Right kidney (tissue), 1 donor: ENCODE data around the gene NAV2.
"Not testable (repeated sequence)": the region's sequence is repeated elsewhere in the genome, so short reads cannot be mapped to it uniquely, and the experiment has no call there.

Experiments used
- DNase-seq: peaks from one replicate; pipeline ENCODE4 v3.0.0-alpha.2; 2016

Gene NAV2

GRCh38 chr11:20061776-20062175 lies 349.1 kb downstream of the NAV2 start:
- no peak for DNase-seq

GRCh38 chr11:20064961-20065405 lies 352.3 kb downstream of the NAV2 start:
- DNase-seq, result no peak

GRCh38 chr11:20065406-20065805 lies 352.8 kb downstream of the NAV2 start:
- no peak for DNase-seq

- DNase-seq, result no peak
Observed at GRCh38 chr11:20066013-20066782, 353.6 kb downstream of the NAV2 start.

GRCh38 chr11:20066783-20067156 lies 354.1 kb downstream of the NAV2 start:
- DNase-seq, result no peak

- no peak for DNase-seq
Observed at GRCh38 chr11:20067665-20068064, 355.0 kb downstream of the NAV2 start.

GRCh38 chr11:20068691-20069090 lies 356.1 kb downstream of the NAV2 start:
- DNase-seq, result no peak

- no peak for DNase-seq
Observed at GRCh38 chr11:20070459-20070858, 357.8 kb downstream of the NAV2 start.

- DNase-seq, result no peak
Observed at GRCh38 chr11:20075627-20076026, 363.0 kb downstream of the NAV2 start.

GRCh38 chr11:20078846-20079245 lies 366.2 kb downstream of the NAV2 start:
- no peak for DNase-seq

GRCh38 chr11:20080032-20080685 lies 367.5 kb downstream of the NAV2 start:
- no peak for DNase-seq

- no peak for DNase-seq
Observed at GRCh38 chr11:20081336-20081735, 368.7 kb downstream of the NAV2 start.

GRCh38 chr11:20083877-20084276 lies 371.2 kb downstream of the NAV2 start:
- not testable (repeated sequence) for DNase-seq

GRCh38 chr11:20084921-20085814 lies 372.5 kb downstream of the NAV2 start:
- DNase-seq, result no peak

GRCh38 chr11:20085918-20086317 lies 373.3 kb downstream of the NAV2 start:
- no peak for DNase-seq

- no peak for DNase-seq
Observed at GRCh38 chr11:20087118-20087521, 374.5 kb downstream of the NAV2 start.

GRCh38 chr11:20088397-20089225 lies 376.0 kb downstream of the NAV2 start:
- DNase-seq, result no peak

GRCh38 chr11:20089367-20089766 lies 376.7 kb downstream of the NAV2 start:
- no peak for DNase-seq

- DNase-seq, result no peak
Observed at GRCh38 chr11:20089796-20090653, 377.4 kb downstream of the NAV2 start.

- no peak for DNase-seq
Observed at GRCh38 chr11:20090654-20091374, 378.2 kb downstream of the NAV2 start.
